Posterior vena cava (tissue), 2 donors: ENCODE data around the gene TMEM145. TPM values are rescaled to one million over a fixed set of nuclear protein-coding genes. Genes with fewer than 3 reads are reported as not detected.

Experiments
- DNase-seq: peaks from one replicate; pipeline ENCODE4 v3.0.0-alpha.2; 2020; ENCODE audit warnings: low spot score
- intact Hi-C, 2 donors: fragments of 100-400 bp; cut with DNase I; formaldehyde crosslinking; loops; one replicate each; pipeline versions ENCODE4 v1.14.1 to v1.14.2; 2022 to 2023
- total RNA-seq, 2 donors: library from RNA; stranded (reverse); fragmentation: NEBNext Ultra II Directional; extraction: Animal tissue kit (Norgen Biotek cat#: 25700); gene quantifications; one replicate each; pipeline ENCODE4 v1.2.1, GENCODE V29; 2021
- donor health status: DM: yes; HTN: yes; CAD: no.
- donor health status: DM: yes; HTN: yes; CAD: no.

The TMEM145 gene
- total RNA-seq, 2 donors from 2014 or later, result 0.14 TPM; not detected in 1

DNA sequence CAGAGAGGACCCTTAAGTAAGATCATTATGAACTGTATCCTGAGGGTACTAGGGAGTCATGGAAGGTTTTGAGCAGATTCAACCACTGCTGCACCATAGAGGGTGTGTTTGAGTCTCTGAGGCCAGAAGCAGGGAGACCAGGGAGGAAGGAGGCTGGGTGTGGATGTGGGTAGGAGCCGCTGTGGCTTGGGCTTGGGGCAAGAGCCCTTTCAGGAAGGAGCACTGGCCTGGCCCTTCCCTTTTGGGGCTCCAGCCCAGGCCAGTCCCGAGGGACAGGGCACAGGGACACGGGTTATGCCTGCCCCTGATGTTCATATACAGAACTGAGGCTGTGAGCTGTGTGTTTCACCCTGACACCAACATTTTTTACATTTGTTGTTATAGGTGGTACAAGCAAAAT is 36.8 kb upstream of the TMEM145 start:
- intact Hi-C loops, result no loop called here
- no peak for DNase-seq

GRCh38 chr19:42276821-42277220 is 36.3 kb upstream of the TMEM145 start:
- DNase-seq, result no peak
- intact Hi-C loops, result no loop called here

DNA sequence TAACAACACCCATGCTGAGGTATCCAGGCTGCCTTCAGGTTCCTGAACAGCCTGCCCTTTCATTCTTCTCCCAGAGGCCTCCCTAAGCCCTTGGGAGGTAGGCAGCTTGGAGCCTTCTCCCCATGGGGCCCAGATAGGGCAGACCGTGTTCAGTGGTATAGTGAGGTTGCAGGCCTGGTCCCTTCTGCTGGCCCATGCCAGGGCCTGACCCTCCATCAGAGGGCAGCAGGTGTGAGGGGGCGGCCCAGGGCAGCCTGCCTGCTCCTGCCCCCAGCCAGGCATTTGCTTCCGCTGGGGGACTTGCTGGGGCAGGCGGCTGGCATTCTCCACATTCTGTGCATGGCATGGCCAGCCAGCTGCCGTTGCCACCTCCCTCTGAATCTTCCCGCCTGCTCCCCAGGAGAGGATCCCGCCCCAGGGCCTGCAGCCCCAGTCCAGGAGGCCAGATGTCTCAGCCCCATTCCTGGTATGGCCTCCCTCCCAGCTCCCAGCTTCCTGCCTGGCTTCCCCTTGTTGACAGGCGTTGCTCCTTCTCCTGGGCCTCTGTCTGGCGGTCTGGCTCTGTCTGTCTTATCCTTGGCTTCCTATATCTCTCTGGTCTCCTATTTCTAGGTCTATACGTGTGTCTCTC is 35.2 kb upstream of the TMEM145 start:
- DNase-seq, result no peak

DNA sequence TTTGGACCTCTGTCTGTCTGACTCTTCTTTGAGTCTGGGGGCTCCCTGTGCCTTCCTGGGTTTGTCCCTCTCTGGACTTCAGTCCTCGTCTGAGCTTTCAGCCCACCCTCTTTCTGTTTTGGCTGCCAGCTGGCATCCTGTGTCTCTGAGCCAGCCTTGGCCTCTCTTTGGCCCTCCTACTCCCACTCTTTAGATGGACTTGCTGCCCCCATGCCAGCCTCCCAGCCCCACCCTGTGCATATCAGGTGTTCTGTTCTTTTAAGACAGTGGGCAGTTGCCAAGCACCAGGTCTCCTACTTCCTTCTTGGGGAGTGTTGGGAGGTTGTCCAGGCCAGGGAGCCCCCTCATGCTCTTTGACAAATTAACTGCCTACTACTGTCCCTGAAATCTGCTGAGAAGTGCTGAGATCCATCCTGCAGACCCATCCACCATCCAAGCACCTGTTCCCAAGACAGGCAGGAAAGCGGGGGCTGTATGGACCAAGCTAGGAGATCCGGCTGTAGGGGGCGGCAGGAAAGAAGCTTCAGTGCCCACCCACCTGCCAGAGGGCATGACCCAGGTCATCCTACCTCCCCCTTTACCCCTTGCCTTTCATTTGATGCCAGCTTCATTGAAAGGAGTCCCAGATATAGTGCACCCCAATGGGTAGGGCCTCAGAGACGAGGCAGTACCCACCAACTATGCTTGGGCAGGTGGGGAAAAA is 34.5 kb upstream of the TMEM145 start:
- DNase-seq, result no peak

More for the DNA sequence above, 35.2 kb upstream of the TMEM145 start:
- intact Hi-C loops, result no loop called here

GRCh38 chr19:42279155-42279901 is 33.8 kb upstream of the TMEM145 start:
- intact Hi-C loops, result no loop called here

More for the DNA sequence above, 34.5 kb upstream of the TMEM145 start:
- intact Hi-C loops, result no loop called here

DNA sequence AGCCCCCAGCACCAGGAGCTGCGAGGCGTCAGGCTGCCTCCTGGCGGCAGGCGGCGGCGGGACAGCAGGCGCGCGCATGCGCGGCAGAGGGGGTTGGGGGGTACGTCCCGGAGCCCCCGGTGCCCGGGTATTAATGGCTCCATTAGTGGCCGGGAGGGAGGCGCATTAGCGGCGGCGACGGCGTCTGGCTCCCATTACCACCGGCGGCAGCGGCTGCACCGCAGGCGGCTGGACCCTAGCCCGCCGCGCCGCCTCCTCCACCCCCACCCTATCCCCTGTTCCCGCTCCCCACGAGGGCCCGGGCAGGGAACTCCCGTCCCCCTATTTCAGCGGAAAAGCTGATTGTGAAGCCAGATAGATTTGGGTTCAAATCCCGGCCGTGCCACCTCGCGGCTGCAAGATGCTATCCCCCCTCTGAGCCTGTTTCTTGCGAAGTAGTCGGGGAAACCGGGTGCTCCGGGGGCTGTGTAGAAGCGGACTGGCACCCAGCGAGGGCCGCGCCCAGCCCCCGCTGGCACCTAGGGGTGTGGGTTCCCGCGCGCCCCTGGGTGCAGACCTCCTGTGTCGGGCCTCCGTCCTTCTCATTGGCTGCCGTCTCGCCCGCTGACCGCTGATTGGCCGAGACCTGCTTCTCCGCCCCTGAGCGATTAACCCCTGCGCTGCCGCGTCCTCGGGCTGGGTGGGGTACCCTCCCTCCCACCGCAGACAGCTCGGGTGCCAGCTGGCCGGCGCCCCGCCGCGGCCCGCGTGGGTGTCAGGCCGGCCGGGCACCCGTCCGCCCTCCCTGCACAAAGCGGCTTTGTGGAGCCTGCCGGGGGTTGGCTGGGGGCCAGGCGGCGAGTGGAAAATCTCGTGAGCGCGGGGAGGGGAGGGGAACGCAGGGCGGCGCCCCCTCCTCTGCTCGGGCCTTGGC is 33.0 kb upstream of the TMEM145 start:
- peak; percentile 98 for DNase-seq
- intact Hi-C loops, result loop anchor here in 1 of 2 donors (2.0 kb wide), 1 partner anchor 35 kb away; no protein-coding TSS in a partner anchor

More at GRCh38 chr19:42279155-42279901, 33.8 kb upstream of the TMEM145 start:
- no peak for DNase-seq

DNA sequence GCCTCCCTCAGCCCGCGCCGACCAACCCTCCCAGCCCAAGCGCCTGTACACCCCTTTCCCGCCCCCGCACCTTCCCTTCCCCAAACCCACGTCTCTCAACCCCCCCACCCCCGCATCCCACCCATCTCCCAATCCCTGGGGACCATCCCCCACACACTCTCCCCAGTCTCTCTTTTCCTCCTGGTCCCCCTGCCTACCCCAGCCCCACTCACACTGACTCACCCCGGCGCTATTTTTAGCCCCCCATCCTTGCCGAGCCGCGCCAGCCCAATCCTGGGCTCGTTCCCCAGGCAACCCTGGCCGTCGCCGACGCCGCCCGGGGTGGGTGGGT is 32.3 kb upstream of the TMEM145 start:
- intact Hi-C loops, result loop anchor here in 1 of 2 donors (2.0 kb wide), 1 partner anchor 36 kb away; no protein-coding TSS in a partner anchor
- DNase-seq, result peak; percentile 90

- intact Hi-C loops, result loop anchor here in 1 of 2 donors (2.0 kb wide), 1 partner anchor 36 kb away; no protein-coding TSS in a partner anchor
- peak; percentile 92 for DNase-seq
Observed at GRCh38 chr19:42281146-42281826, 31.8 kb upstream of the TMEM145 start.

- intact Hi-C loops, result loop anchor here in 1 of 2 donors (2.0 kb wide), 1 partner anchor 37 kb away; no protein-coding TSS in a partner anchor
- no peak for DNase-seq
Observed at GRCh38 chr19:42281827-42282762, 31.0 kb upstream of the TMEM145 start.

GRCh38 chr19:42282819-42283187 is 30.3 kb upstream of the TMEM145 start:
- intact Hi-C loops, result no loop called here
- DNase-seq, result no peak

DNA sequence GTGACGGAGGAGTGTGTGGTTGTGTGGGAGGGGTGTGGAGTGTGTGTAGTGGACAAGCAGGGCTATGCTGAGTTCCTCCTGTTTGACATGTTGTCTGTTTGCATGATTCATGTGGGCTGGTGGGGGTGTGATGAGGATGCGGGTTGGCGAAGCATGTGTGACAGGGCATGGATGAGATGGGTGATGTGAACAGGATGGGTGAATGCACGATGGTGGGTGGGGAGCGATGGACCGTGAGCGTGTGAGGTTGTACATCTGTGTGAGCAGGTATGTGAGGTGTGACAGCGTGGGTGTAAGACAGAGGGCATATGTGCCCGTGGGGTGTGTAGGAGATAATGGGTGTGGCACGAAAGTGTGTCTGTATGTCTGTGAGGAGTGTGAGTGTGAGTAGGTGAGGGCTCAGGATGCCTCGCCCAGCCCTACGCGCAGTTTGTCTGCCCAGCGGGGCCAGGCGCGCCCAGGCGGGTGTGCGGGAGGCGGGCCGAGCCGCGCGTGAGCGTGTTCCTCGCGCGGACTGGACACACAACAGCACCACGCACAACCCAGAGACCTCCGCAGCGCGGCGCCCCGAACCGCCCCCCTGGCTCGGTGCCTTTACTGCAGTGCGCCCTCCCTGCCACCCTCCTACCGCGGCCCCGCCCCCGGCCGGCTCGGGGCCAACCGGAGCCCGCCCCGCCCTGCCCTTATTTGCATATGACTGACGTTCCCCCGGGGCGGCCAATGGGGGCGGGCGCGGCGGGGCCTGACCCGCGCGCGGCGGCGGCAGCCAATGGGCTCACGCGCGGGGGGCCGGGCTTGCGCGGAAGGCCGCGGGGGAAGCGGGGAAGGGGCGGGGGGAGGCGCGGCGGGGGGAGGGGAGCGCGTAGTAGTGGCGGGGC is 29.7 kb upstream of the TMEM145 start:
- peak; percentile 99 for DNase-seq
- intact Hi-C loops, result no loop called here

DNA sequence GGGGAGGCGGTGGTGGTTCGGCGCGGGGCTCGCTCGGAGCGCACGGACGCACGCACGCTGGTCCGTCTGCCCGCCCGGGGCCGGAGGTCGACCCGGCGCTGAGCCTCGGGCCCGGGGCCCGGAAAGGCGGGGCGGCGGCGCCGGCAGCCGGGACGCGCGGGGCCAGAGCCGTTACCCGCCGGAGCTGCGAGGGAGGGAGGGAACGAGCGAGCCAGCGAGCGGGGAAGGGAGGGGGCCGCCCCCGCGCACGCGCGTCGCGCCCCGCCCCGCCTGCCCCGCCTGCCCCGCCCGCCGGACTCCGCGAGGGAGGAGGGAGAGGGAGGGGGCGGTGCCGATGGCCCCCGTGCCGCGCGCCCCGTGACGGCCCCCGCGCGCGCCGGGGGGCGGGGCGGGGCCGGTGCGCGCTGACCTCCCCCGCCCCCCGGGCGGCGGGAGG is 29.0 kb upstream of the TMEM145 start:
- DNase-seq, result peak; percentile 94
- intact Hi-C loops, result no loop called here

DNA sequence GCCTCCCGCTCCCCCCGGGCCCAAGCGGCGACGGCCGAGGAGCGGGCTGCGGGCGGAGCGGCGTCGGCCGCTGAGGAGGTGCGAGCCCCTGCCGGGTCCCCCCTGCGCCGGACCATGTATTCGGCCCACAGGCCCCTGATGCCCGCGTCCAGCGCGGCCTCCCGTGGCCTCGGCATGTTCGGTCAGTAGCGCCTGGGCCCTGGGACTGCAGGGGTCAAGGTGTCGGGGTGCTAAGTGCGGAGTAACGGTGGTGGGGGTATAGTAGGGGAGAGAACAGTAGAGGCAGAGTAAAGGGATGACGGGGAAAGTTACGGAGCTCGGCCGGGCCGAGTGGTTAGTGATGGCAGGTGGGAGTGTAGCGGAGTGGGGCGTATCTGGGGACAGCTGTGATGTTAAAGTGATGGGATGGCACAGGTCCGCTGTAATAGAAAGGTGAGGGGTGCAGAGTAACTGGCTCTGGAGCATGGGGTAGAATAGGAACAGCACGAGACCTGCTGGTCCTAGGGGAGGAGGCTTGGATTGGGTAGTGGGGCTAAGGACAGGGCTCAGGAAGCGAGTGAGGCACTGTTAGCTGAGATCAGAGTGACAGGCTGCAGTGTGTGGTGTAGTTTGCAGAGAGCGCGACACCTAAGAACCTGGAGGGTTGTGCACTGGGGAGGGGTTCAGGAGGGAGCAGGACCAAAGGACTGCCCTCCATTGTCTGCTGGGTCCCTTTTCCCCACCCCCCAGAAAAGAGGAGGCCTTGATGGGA is 28.3 kb upstream of the TMEM145 start:
- no peak for DNase-seq
- intact Hi-C loops, result no loop called here

GRCh38 chr19:42285541-42285941 is 27.6 kb upstream of the TMEM145 start:
- DNase-seq, result no peak
- intact Hi-C loops, result no loop called here

DNA sequence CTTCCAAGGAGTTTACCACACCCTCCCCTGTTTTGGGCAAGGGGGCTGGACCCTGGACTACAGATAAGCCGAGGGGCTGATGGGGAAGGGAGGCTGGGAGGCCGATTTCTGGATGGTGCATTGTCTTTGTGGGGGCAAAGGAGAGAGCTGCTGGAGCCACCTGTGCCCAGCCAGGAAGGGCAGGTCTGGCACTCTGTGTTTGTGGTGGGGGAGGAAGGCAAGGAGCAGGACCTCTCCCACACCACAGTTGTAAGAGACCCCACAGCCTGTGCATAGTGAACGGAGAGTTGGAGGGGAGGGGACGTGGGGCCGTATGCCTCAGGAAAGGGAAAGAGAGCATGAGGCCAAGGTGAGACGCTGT is 27.1 kb upstream of the TMEM145 start:
- no peak for DNase-seq
- intact Hi-C loops, result no loop called here
